ENCODE measurements around the gene CAMK2A.
A peak's percentile ranks its signal among the peaks of the same experiment; 100 is the strongest.

CAMK2A gene

DNA sequence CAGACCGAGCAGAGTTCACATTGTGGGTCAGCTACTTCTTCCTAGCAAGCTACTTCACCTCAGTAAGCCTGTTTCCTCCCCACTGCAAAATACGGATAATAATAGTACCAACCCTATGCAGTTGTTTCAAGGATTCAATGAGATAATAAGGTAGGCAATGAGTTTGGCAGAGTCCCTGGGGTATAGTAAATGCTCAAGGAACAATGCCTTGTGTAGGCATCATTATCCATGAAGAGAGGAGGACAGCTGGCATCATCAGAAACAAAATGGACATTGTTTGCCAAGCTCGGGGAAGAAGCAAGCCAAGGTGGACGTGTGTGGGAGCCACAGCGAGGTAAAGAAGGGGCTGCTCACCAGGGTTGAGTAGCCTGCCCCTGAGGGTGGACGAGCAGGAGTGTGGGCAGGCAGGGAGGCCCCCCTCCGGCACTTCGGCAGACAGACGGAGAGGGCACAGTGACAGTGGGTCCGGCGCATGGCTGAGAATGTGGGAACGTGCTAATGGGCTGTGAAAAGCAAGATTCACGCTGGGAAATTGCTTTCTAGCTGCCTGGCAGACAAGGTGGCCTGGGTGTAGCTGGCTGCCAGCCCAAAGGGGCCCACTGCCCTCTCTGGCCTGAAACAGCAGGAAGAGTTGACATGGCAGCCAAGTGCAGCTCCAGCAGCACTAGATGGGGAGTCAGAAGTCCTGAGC is 10.1 kb downstream of the CAMK2A start:
- no peak for DNase-seq (ENCODE audit: low read depth in 2 of 2)

DNA sequence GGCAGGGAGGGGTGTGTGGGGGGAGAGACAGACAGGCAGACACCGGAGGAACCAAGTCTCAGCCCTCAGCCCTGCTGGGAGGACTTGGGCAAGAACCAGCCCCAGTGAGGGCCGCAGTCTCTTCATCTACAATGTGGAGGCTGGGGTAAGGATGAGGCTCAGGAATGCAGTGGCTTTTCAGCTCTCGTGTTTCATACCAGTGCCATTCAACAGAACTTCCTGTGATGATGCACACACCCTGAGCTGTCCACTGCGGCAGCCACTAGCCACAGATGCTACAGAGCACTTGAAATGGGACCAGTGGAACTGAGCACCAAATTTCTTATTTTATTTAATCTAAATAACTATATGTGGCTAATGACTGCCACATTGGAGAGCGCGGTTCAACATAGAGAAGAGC is 10.7 kb downstream of the CAMK2A start:
- peak; percentile 59 to 64 for DNase-seq (ENCODE audit: low read depth in 2 of 2)

DNA sequence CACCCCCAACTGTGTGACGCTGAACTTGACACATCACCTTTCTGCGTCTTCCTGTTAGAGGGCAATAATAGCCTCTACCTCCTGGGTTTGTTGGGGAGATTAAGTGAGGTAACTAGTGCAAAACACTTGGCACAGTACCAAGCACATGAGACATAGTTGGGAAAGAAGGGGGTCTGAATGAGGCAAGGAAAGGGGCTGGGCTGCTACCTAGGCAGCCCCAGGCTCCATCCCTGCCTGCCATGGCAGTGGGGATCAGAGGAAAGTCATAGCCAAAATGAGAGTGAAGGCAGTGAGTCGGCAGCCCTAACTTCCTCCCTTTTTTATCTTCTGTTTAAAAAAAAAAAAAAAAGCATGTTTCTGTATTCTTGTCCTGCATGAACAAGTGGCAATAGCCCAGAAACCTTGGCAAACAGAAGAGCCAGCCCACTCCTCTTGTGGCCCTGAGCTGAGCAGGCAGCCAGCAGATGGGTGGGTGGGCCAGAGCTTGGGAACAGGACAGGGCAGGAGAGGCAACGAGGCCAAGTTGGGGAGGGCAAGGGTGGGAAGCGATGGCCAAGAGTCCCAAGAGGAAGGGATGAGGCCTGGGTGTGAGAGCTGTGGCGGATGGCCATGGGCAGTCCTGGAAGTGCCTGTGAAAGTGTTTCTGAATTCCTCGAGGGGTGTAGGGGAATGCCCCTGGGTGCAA is 11.4 kb downstream of the CAMK2A start:
- no peak for DNase-seq (ENCODE audit: low read depth in 2 of 2)

DNA sequence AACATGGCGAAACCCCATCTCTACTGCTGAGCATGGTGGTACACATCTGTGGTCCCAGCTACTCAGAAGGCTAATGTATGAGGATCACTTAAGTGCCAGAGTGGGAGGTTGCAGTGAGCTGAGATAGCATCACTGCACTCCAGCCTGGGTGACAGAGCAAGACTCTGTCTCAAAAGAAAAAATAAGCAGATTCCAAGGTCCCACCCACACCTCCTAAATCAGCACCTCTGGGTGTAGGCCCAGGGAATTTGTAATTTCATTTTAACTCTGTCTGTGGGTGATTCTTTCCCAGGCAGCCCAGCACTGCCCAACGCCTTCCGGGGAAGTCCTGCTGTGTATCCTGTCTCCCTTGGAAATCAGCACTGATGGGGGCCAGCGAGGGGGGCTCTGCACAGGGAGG is 12.5 kb downstream of the CAMK2A start:
- no peak for DNase-seq (ENCODE audit: low read depth in 2 of 2)

DNA sequence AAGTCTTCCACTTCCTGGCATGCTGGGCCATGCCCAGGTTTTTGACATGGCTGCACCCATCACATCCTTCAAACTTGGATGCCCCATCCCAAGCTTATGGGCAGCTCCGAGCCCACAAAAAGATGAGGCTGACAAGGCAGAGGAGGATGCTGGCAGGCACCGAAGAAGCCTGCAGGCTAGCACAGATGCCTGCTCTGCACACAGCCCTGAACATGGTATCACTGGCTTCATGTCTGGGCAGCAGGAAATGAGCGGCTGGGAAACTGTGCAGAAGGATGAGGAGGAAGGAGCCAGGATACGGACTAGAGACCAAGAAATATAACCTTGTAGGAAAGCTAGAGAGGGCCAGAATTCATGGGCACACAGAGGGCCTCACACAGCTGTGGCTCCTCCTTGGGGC is 14.8 kb downstream of the CAMK2A start:
- no peak for DNase-seq (ENCODE audit: low read depth in 2 of 2)

DNA sequence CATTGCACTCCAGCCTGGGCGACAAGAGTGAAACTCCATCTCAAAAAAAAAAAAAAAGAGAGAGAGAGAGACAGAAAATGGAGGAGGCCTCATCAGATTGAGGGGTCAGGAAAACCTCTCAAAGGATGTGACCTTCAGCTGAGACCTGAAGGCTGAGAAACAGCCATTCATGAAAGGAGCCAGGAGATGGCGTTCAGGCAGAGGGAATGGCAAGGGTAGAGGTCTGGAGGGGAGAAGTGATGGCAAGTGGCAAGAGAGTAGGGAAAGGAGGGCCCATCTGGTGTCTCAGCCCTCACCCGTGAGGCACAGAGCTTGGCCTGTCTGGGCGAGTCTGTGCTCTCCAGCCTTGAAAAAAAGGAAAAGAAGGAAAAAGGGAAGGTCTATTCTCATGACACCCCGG is 17.0 kb downstream of the CAMK2A start:
- no peak for DNase-seq (ENCODE audit: low read depth in 2 of 2)

DNA sequence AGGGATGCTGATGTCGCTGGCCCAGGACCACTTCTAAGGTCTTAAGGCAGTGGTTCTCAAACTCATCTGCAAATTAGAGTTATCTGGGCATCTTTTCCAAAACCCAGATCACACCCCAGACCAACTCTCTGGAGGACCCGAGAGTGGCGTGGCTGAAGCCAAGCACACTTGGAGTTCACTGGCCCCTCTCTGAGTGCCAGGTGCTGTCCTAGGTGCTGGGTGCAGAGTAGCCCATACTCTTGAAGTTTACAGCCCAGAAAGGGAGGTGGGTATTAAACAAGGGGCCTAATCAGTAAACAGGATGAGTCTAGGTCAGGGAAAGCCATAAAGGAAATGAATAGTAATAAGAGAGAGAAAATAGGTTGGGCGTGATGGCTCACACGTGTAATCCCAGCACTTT is 17.6 kb downstream of the CAMK2A start:
- no peak for DNase-seq (ENCODE audit: low read depth in 2 of 2)

DNA sequence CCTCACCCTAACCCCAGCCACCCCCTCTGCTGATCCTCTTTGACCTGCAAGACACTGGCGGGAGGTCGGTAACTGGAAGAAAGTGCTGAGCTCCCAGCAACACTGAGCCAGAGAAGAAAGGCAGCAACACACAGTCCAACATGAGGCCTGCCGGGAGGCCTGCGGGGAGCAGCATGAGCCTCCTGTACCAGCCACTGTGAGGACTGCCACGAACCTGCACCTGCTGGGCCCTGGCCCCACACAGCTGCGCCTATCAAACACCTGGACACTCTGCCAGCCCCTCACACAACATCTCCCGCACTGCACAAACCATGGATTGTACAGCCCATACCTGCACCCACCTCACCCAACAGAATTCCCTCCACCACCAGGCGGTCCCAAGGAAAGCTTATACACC is 18.3 kb downstream of the CAMK2A start:
- DNase-seq (ENCODE audit: low read depth in 2 of 2): no peak

DNA sequence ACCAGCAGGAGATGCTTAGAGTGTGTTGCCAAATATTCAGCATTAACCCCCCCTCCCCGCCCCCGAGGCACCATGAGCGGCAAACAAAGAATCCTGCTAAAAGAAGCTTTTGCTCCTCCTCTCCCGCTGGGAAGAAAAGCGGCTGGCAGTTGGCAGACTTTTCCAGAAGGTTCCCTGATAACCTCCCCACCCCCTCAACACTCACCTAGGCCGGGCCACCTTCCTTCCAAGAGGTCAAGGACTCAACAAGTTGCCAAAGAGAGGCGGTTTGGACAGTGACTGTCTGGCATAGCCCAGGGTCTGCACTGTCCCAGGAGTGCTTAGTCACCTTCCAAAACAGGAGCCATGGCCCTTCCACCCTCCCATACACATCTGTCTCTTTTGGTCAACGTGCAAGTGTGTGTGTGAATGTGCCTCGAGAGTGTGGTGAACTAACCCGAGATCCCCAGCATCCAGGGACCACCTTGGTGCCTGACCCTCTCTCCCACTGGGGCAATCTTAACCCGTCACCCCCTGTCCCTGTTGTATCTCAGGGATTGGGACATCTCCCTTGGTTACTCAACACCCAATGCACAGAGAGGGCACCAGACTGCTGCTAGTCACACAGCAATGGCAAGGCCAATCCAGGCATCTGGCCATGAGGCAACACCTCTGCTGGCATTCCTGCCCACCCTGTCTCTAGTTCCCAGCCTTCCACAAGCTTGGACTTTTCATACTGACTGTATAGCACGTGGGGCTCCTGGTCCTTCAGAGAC is 18.9 kb downstream of the CAMK2A start:
- DNase-seq (ENCODE audit: low read depth in 2 of 2): no peak

DNA sequence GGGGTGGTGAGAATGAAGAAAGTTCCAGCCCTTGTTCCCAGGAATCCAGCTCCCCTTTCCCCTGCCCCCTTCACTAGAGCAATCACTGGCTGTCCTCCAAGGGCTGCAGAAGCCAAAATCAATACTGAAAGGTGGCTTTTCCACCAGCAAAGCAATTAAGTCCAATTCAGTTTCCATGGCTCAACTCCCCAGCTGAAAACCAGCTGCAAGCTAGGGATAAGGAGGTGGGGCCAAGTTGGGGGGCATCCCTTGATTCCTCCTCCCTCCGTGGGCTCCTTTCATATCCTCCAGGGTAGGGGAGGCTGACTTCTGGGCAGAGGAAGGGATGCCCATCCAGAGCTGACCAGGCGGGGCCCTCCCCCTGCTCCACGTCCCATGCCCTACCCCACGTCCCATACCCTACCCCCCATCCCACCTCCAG is 22.7 kb downstream of the CAMK2A start:
- no peak for DNase-seq (ENCODE audit: low read depth in 2 of 2)

DNA sequence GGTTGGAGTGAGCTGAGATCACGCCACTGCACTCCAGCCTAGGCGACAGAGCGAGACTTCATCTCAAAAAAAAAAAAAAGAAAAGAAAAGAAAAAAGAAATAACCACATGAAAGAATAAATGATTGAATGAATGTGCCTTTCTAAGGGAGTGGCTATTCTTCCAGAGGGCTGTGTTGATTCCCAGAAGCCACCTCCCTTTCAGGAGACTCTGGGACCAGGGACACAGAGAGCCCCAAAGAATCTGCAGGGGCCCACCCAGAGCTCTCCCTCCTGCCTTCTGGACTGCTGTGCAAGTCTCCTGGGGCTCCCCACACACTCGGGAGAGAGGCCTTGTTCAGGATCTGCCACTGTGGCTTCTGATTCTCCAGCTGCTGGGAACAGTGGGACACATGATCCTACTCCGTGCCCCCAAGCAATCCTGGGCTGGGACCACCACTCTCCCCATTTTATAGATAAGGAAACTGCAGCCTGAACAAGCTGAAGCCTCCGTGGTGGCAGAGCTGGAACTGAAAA is 23.6 kb downstream of the CAMK2A start:
- DNase-seq (ENCODE audit: low read depth in 2 of 2): no peak

DNA sequence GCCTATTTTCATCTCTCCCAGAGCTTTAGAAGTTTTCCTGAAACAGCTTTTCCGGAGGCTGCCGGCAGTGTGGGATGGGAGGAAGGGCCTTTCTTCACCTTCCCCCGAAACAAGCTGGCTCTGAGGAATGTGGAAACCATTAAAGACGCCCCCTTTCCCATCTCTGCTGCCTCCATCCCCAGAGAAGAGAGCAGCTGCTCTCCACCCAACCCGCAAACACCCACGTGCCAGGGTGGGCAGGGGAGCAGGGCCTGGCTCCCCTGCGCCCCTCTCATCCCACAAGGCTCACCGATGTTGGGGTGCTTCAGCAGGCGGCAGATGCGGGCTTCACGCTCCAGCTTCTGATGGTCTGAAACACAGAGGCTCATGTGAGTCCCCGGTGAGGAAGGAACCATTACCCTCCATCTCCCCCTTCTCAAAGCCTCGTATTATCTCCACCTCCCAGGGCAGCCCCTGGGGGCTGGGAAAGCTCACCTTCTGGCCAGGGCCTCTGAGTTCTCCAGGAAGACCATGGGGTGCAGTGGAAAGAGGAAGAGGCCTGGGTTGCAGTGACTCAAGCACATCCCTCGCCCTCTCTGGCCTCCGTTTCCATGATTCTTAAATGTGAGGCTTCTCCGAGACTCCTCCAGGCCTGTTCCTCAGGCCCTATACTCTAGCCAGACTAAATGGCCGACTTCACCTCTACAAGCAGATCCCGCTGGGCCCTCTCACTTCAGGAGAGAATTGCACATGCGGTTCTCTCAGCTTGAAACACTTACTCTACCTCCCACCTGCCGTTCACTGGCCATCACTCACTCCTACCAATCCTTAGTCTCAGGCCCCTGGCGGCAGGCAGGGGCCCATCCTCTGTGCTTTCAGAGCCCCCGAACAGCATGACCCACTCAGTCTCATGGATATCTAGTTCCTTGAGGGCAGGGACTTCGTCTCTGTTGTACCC is 24.6 kb downstream of the CAMK2A start:
- DNase-seq (ENCODE audit: low read depth in 2 of 2): no peak

DNA sequence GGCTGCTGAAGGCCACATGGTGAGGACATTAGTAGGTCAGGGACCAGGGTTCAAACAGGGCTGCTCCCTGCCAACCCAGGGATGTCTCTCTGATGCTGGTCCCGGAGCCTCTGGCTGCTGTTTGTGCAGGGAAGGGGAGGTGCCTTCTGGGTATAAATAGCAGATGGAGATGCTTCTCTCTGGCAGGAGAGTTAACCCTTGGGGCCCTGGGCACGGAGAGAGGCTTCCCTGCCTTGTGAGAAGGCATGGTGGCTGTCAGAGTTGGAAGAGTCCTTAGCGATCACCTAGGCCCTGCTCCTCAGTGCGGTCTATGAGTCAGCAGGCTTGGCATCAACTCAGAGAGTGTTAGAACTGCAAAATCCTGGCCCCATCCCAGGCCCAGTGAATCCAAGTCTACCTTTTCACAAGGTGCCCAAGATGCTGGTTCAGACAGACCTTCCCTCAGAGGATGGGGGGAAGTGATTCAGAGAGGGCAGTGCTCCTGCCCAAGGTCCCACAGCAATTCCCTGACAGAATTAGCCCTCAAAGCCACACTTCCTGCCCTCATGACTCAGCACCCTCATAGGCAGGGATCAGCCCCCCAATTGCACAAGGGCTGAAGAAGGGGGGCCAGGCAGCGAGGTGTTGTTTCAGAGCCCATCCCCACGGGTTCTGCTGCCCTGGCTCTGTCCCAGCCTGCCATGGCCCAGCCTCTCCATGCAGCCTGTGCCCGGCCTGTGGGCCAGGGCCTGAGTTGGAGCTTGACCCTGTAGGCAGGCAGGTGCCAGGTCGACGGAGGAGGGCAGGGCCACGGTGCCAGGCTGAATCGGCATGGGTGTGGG is 25.6 kb downstream of the CAMK2A start:
- DNase-seq (ENCODE audit: low read depth in 2 of 2): peak; percentile 76 to 78

DNA sequence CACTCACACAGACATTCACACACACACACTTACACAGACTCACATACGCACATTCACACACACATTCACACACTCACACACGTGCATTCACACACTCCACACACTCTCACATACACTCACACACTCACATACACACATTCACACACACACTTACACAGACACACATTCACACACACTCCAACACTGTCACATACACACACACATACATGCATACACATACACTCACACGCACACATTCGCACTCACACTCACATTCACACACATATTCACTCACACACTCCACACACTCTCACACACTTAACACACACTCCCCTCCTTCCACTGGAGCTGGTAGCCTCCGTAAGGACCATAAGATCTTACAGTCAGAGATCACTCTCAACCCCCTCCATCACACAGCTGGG is 26.2 kb downstream of the CAMK2A start:
- no peak for DNase-seq (ENCODE audit: low read depth in 2 of 2)

DNA sequence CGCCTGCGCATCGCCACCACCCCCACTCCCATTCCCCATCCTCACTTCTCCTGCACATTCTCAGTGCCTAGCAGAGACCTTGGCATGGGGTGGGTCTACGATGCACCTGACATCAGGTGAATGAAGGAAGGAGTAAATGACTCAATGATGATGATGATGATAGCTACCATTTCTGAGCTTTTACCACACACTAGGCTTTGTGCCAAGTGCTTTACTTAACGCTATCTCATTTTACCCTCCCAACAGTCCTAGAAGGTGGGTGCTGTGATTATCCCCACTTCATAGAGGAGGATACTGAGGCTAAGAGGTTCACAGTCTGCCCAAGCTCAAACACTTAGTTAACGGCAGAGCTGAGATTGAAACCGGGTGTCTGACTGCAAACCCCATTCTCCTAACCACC is 27.1 kb downstream of the CAMK2A start:
- DNase-seq (ENCODE audit: low read depth in 2 of 2): no peak

DNA sequence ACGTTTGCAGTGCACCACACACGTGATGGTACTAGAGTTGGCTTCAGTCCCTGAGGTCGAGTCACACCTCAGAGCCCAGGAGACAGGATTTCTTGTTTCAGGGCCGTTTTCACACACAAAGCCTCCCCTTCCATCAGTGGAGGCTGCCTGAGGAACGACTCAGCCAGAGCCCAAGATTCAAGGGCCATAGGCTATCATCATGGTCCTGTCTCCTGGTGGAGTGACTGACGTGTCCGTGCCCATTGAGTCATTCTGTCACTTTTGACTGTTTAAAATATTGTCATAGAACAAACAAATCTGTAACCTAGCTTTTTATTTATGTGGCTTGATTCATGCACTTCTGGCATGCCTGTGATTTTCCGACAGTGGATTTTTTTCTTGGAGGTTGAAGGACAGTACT is 28.3 kb downstream of the CAMK2A start:
- no peak for DNase-seq (ENCODE audit: low read depth in 2 of 2)

DNA sequence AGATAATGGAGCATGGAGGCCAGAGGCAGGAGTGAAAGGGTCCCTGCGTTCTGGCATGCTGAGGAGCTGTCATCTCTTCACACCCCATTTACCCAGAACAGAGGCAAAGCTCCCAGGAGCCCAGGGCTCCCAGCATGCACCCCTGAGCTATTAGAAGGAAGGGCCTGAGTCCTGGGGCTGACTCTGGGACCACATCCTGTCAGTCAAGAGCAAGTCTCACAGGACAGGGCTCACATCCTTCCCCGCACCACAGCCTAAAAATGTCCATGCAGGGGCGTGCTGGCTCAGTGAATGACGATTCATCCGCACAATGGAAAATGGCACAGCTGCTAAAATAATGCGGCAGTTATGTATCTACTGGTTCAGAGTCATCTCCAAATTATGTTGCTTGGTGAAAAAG is 31.4 kb downstream of the CAMK2A start:
- DNase-seq (ENCODE audit: low read depth in 2 of 2): no peak

DNA sequence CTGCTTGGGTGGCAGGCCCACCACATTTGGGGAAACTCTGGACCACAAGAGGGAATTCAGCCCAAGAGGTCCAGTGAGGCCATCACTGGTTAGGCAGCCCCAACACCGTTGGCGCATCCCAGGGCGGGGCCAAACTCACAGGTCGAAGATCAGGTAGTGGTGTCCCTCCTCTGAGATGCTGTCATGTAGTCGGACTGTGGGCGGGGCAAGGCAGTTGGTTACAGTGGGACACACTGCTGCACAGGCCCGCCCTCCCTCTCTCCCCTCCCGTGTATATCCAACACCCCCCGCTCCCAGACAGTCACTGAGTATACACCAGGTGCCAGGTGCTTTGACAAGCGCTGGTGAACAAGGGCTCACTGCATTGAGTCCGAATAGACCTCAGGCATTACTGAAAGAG is 32.1 kb downstream of the CAMK2A start:
- no peak for DNase-seq (ENCODE audit: low read depth in 2 of 2)

DNA sequence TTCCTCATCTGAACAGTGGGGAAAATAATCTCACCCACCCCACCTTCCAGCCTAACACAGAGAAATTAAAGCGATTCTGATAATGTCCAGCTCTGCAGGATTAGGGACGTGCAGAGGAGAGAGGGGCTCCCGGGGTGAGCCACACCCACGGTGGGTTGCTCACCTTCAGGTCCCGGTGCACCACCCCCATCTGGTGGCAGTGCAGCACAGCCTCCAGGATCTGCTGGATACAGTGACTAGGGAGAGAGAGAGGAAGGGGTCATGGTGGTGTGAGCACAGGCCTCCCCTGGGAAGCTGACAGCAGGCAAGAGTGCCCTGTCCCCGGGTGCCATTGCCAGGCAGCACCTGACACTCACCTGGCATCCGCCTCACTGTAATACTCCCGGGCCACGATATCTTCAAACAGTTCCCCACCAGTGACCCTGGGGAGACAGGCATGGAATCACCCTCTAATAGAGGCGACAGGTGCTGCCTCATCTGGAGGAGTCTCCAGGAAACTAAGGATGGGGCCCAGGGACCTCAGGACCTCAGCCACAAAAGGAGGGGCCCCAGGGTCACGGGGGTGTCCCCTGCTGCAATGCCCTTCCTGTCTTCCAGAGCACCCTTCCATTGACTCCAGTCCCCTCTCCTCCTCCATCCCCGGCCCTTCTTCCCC is 33.0 kb downstream of the CAMK2A start:
- DNase-seq (ENCODE audit: low read depth in 2 of 2): no peak
